GM12801 (cell line): Measurements from ENCODE around the gene CAND1.

Experiments used
- CTCF ChIP-seq: IDR thresholded peaks from one replicate; pipeline ENCODE4 v1.5.1; 2011; ENCODE audit warnings: control low read depth; ENCODE audit not compliant: insufficient read length; ENCODE audit errors: extremely low read depth

Gene CAND1

GRCh38 chr12:67323007-67323406 lies 53.8 kb downstream of the CAND1 start:
- TF ChIP-seq CTCF = no peak

GRCh38 chr12:67326637-67327036 lies 57.5 kb downstream of the CAND1 start:
- no peak for TF ChIP-seq CTCF

- no peak for TF ChIP-seq CTCF
Observed at GRCh38 chr12:67327466-67327865, 58.3 kb downstream of the CAND1 start.

GRCh38 chr12:67331123-67331522 lies 62.0 kb downstream of the CAND1 start:
- no peak for TF ChIP-seq CTCF

- TF ChIP-seq CTCF = no peak
Observed at GRCh38 chr12:67331828-67332227, 62.7 kb downstream of the CAND1 start.

GRCh38 chr12:67333649-67334048 lies 64.5 kb downstream of the CAND1 start:
- no peak for TF ChIP-seq CTCF

- no peak for TF ChIP-seq CTCF
Observed at GRCh38 chr12:67338426-67338825, 69.3 kb downstream of the CAND1 start.

GRCh38 chr12:67339530-67339929 lies 70.4 kb downstream of the CAND1 start:
- no peak for TF ChIP-seq CTCF
